HG03342 (cell line): ENCODE measurements around the gene LRRFIP1.
"Not testable (repeated sequence)": the region's sequence is repeated elsewhere in the genome, so short reads cannot be mapped to it uniquely, and the experiment has no call there.

Experiments used
- ATAC-seq: cut with Tn5 transposase; IDR thresholded peaks from one replicate; pipeline ENCODE4 v1.9.1; 2021; ENCODE audit warnings: mild to moderate bottlenecking, moderate library complexity; ENCODE audit not compliant: unreplicated experiment

Gene LRRFIP1

GRCh38 chr2:237596520-237597195 is 30.7 kb upstream of the LRRFIP1 start:
- no peak for ATAC-seq

GRCh38 chr2:237597196-237598145 is 29.9 kb upstream of the LRRFIP1 start:
- ATAC-seq = no peak

GRCh38 chr2:237598468-237599208 is 28.7 kb upstream of the LRRFIP1 start:
- ATAC-seq = no peak

- ATAC-seq = no peak
These were observed 27.8 kb upstream of the LRRFIP1 start for GRCh38 chr2:237599465-237600110.

GRCh38 chr2:237600205-237600846 is 27.1 kb upstream of the LRRFIP1 start:
- ATAC-seq = no peak

- no peak for ATAC-seq
These were observed 25.8 kb upstream of the LRRFIP1 start for GRCh38 chr2:237601453-237602116.

- ATAC-seq = no peak
These were observed 25.0 kb upstream of the LRRFIP1 start for GRCh38 chr2:237602409-237602808.

GRCh38 chr2:237603049-237603717 is 24.2 kb upstream of the LRRFIP1 start:
- ATAC-seq = no peak

- no peak for ATAC-seq
These were observed 23.5 kb upstream of the LRRFIP1 start for GRCh38 chr2:237603718-237604362.

- no peak for ATAC-seq
These were observed 23.0 kb upstream of the LRRFIP1 start for GRCh38 chr2:237604391-237604790.

GRCh38 chr2:237604960-237605359 is 22.4 kb upstream of the LRRFIP1 start:
- no peak for ATAC-seq

- not testable (repeated sequence) for ATAC-seq
These were observed 20.9 kb upstream of the LRRFIP1 start for GRCh38 chr2:237606522-237606921.

GRCh38 chr2:237612527-237613357 is 14.6 kb upstream of the LRRFIP1 start:
- ATAC-seq = no peak

- ATAC-seq = no peak
These were observed 13.7 kb upstream of the LRRFIP1 start for GRCh38 chr2:237613679-237614078.

- no peak for ATAC-seq
These were observed 13.2 kb upstream of the LRRFIP1 start for GRCh38 chr2:237614151-237614720.

- no peak for ATAC-seq
These were observed 11.6 kb upstream of the LRRFIP1 start for GRCh38 chr2:237615631-237616249.

- no peak for ATAC-seq
These were observed 11.0 kb upstream of the LRRFIP1 start for GRCh38 chr2:237616373-237616733.
